NCI-H128 (cell line): ENCODE measurements around the gene KIRREL3.
"Not testable (repeated sequence)": the region's sequence is repeated elsewhere in the genome, so short reads cannot be mapped to it uniquely, and the experiment has no call there.

ENCODE experiments used
- DNase-seq: peaks from one replicate; lab custom pipeline; 2025; ENCODE audit not compliant: unreplicated experiment; lab: John Stamatoyannopoulos, UW

The KIRREL3 gene

GRCh38 chr11:126373389-126374066, 627.0 kb downstream of the KIRREL3 start:
- DNase-seq, result not testable (repeated sequence)
